Type B pancreatic cell (in vitro differentiated cells): ENCODE results near the gene ESR2. TPM values are rescaled to one million over a fixed set of nuclear protein-coding genes. Genes with fewer than 3 reads are reported as not detected.

Experiments used
- DNase-seq: peaks from one replicate; pipeline ENCODE4 v3.0.0; 2021; ENCODE audit warnings: mixed read lengths; ENCODE audit not compliant: unreplicated experiment; ENCODE audit errors: extremely low spot score
- H3K27ac Mint-ChIP-seq: 2 replicates; pipeline ENCODE4 v1.8.0; 2021; ENCODE audit warnings: mild to moderate bottlenecking, mixed read lengths
- H3K27me3 Mint-ChIP-seq: 2 replicates; pipeline ENCODE4 v1.8.0; 2021; ENCODE audit warnings: mixed read lengths
- H3K36me3 Mint-ChIP-seq: 2 replicates; pipeline ENCODE4 v1.8.0; 2021; ENCODE audit warnings: mixed read lengths
- H3K4me1 Mint-ChIP-seq: one replicate; pipeline ENCODE4 v1.8.0; 2021; ENCODE audit warnings: mixed read lengths; ENCODE audit not compliant: unreplicated experiment
- H3K4me3 Mint-ChIP-seq: 2 replicates; pipeline ENCODE4 v1.8.0; 2021; ENCODE audit warnings: mild to moderate bottlenecking, mixed read lengths
- H3K9me3 Mint-ChIP-seq: 2 replicates; pipeline ENCODE4 v1.8.0; 2021; ENCODE audit warnings: mixed read lengths
- CTCF ChIP-seq: fragments of 200-600 bp; sonication (generic); conservative IDR thresholded peaks from 2 replicates; pipeline ENCODE4 v1.5.0; 2021; ENCODE audit warnings: antibody characterized with exemption, mild to moderate bottlenecking
- total RNA-seq: library from RNA; stranded (reverse); gene quantifications from 2 replicates; pipeline ENCODE4 v1.2.1, GENCODE V29; 2021; ENCODE audit warnings: low replicate concordance

The ESR2 gene
- total RNA-seq, 1 donor from 2014 or later = 0.53 TPM

- H3K27me3 Mint-ChIP-seq = no peaks in the 10 kb centered on the region
- DNase-seq = no peak
- peaks cover 39% of the 10 kb centered on the region for H3K36me3 Mint-ChIP-seq
- H3K4me1 Mint-ChIP-seq = no peaks in the 10 kb centered on the region
- TF ChIP-seq CTCF = no peak
- H3K4me3 Mint-ChIP-seq = no peak overlapping the region
- H3K27ac Mint-ChIP-seq = no peak overlapping the region
- H3K9me3 Mint-ChIP-seq = no peaks in the 10 kb centered on the region
These were observed 74.1 kb downstream of the ESR2 start for GRCh38 chr14:64220056-64220455.

DNA sequence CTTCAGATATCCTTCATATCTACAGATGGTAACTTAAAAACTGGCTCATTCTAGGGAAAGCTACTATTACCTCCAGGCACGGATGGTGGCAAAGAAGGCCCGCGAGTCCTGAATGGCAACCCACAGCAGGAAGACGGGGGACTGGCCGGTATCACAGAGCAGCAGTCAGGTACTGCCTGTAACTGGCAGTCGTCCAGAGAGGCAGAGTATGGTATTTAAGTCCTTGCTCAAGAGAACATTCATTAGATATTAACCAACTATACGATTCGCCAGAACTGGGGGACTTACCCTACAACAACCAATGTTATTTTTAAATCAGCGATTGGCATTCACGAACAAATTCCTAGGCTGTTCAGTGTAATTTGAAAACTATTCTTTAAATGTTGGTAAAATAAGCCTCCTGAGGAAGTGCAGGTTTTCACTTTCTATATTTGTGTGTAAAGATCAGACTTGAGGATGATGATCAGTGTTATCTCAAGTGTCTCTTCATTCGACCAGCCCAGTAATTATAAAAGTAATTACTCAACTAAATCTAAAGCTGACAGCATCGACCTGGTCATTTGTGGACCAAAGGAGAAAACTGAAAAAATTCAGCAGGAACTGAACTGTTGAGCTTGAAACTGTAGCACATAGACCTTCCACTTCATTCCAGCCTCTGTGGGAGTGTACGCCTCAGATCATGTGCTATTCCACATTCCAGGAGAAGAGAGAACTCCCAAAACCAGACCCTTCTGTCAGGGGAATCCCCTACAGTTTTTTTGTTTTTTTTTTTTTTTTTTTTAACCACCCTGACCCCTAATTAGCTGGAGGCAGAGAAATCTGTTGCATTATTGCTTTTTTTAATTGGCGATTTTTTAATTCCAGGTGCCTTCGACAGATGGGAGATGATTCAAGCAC lies 75.6 kb downstream of the ESR2 start:
- no peak overlapping the region for H3K27ac Mint-ChIP-seq

DNA sequence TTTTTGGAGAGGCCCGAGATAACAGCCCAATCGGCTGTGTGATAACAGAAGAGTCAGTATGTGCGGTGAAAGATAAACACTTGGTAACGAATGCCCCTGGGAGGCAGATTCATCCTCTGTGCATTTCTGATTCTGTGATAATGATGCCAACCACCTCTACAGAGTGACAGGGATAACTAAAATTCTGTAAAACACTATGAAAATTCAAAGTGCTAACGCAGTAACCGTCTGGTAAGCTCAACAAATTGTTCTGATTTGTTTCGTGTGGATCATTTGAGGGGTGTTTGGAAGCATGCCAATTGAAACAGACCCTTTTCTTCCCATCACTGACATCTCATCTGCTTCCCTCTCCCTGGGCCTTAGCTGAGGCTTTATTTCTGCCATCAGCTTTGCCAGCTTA lies 76.3 kb downstream of the ESR2 start:
- Mint-ChIP-seq H3K9me3 (no peaks in the 10 kb centered on the region), H3K27me3 (no peaks in the 10 kb centered on the region), H3K36me3 (peaks cover 31% of the 10 kb centered on the region), H3K4me1 (peaks cover 5% of the 10 kb centered on the region), H3K4me3 (no peak overlapping the region), H3K27ac (no peak overlapping the region)
- DNase-seq = no peak
- no peak for TF ChIP-seq CTCF

More for the DNA sequence above, 75.6 kb downstream of the ESR2 start:
- DNase-seq = no peak
- no peak for TF ChIP-seq CTCF
- H3K36me3 Mint-ChIP-seq = peaks cover 31% of the 10 kb centered on the region
- H3K27me3 Mint-ChIP-seq = no peaks in the 10 kb centered on the region
- peaks cover 1% of the 10 kb centered on the region for H3K4me1 Mint-ChIP-seq
- no peaks in the 10 kb centered on the region for H3K9me3 Mint-ChIP-seq
- H3K4me3 Mint-ChIP-seq = no peak overlapping the region

- Mint-ChIP-seq H3K4me1 (peaks cover 5% of the 10 kb centered on the region), H3K36me3 (peaks cover 34% of the 10 kb centered on the region), H3K9me3 (no peaks in the 10 kb centered on the region), H3K27ac (no peak overlapping the region), H3K4me3 (no peak overlapping the region), H3K27me3 (no peaks in the 10 kb centered on the region)
- DNase-seq = no peak
- TF ChIP-seq CTCF = no peak
These were observed 76.9 kb downstream of the ESR2 start for GRCh38 chr14:64217308-64217707.

- H3K4me3 Mint-ChIP-seq = no peak overlapping the region
- TF ChIP-seq CTCF = no peak
- no peak overlapping the region for H3K27ac Mint-ChIP-seq
- DNase-seq = no peak
- no peaks in the 10 kb centered on the region for H3K27me3 Mint-ChIP-seq
- H3K36me3 Mint-ChIP-seq = peaks cover 38% of the 10 kb centered on the region
- peaks cover 5% of the 10 kb centered on the region for H3K4me1 Mint-ChIP-seq
- H3K9me3 Mint-ChIP-seq = no peaks in the 10 kb centered on the region
These were observed 78.2 kb downstream of the ESR2 start for GRCh38 chr14:64215978-64216377.
